ENCODE results near the gene SUMO2.
A peak's percentile ranks its signal among the peaks of the same experiment; 100 is the strongest.
"Not testable (repeated sequence)": the region's sequence is repeated elsewhere in the genome, so short reads cannot be mapped to it uniquely, and the experiment has no call there.

SUMO2 gene

GRCh38 chr17:75181608-75182318 is 996 bp downstream of the SUMO2 start:
- peak in 1 of 2 donors; percentile 25 for DNase-seq (ENCODE audit: low read depth in 2 of 2)

GRCh38 chr17:75181110-75181509 is 1.6 kb downstream of the SUMO2 start:
- DNase-seq (ENCODE audit: low read depth in 2 of 2) = no peak

- no peak for DNase-seq (ENCODE audit: low read depth in 2 of 2)
Measured at GRCh38 chr17:75178453-75178852, 4.3 kb downstream of the SUMO2 start.

GRCh38 chr17:75176625-75177024 is 6.1 kb downstream of the SUMO2 start:
- DNase-seq (ENCODE audit: low read depth in 2 of 2) = no peak

- DNase-seq (ENCODE audit: low read depth in 2 of 2) = no peak
Measured at GRCh38 chr17:75174996-75175395, 7.8 kb downstream of the SUMO2 start.

GRCh38 chr17:75173526-75173925 is 9.2 kb downstream of the SUMO2 start:
- no peak for DNase-seq (ENCODE audit: low read depth in 2 of 2)

GRCh38 chr17:75168998-75169397 is 13.8 kb downstream of the SUMO2 start:
- no peak for DNase-seq (ENCODE audit: low read depth in 2 of 2)

- DNase-seq (ENCODE audit: low read depth in 2 of 2) = not testable (repeated sequence)
Measured at GRCh38 chr17:75164606-75165005, 18.2 kb downstream of the SUMO2 start.

- DNase-seq (ENCODE audit: low read depth in 2 of 2) = no peak
Measured at GRCh38 chr17:75163074-75163473, 19.7 kb downstream of the SUMO2 start.

GRCh38 chr17:75160211-75160610 is 22.5 kb downstream of the SUMO2 start:
- DNase-seq (ENCODE audit: low read depth in 2 of 2) = no peak

GRCh38 chr17:75159196-75160031 is 23.3 kb downstream of the SUMO2 start:
- DNase-seq (ENCODE audit: low read depth in 2 of 2) = no peak

- not testable (repeated sequence) for DNase-seq (ENCODE audit: low read depth in 2 of 2)
Measured at GRCh38 chr17:75158480-75158879, 24.3 kb downstream of the SUMO2 start.

- no peak for DNase-seq (ENCODE audit: low read depth in 2 of 2)
Measured at GRCh38 chr17:75155191-75155601, 27.6 kb downstream of the SUMO2 start.

- peak; percentile 97 to 99 for DNase-seq (ENCODE audit: low read depth in 2 of 2)
Measured at GRCh38 chr17:75154195-75155106, 28.3 kb downstream of the SUMO2 start, which contains the start of gene JPT1. TSS of gene JPT1 (minus strand) at chr17:75154512. CDS start at chr17:75154397, 115 bp downstream.

GRCh38 chr17:75153780-75154194 is 29.0 kb downstream of the SUMO2 start:
- no peak for DNase-seq (ENCODE audit: low read depth in 2 of 2)

GRCh38 chr17:75152922-75153779 is 29.6 kb downstream of the SUMO2 start:
- DNase-seq (ENCODE audit: low read depth in 2 of 2) = no peak

GRCh38 chr17:75152523-75152921 is 30.2 kb downstream of the SUMO2 start:
- DNase-seq (ENCODE audit: low read depth in 2 of 2) = no peak

- no peak for DNase-seq (ENCODE audit: low read depth in 2 of 2)
Measured at GRCh38 chr17:75151930-75152329, 30.8 kb downstream of the SUMO2 start.

- DNase-seq (ENCODE audit: low read depth in 2 of 2) = no peak
Measured at GRCh38 chr17:75147878-75148546, 34.7 kb downstream of the SUMO2 start.

GRCh38 chr17:75146592-75146991 is 36.2 kb downstream of the SUMO2 start:
- no peak for DNase-seq (ENCODE audit: low read depth in 2 of 2)
